NCI-H748 treated with DMSO at 0.1 percent for 48 hours (cell line): ENCODE data around the gene IFNAR1.
"Not testable (repeated sequence)": the region's sequence is repeated elsewhere in the genome, so short reads cannot be mapped to it uniquely, and the experiment has no call there.

Source experiments
- DNase-seq: peaks from one replicate; lab custom pipeline; 2025; lab: John Stamatoyannopoulos, UW

Gene IFNAR1

GRCh38 chr21:33377221-33377920, 52.6 kb downstream of the IFNAR1 start:
- DNase-seq = no peak

GRCh38 chr21:33378081-33378480, 53.3 kb downstream of the IFNAR1 start:
- DNase-seq = no peak

- DNase-seq = not testable (repeated sequence)
These were observed 55.2 kb downstream of the IFNAR1 start for GRCh38 chr21:33379934-33380333.

- DNase-seq = no peak
These were observed 55.8 kb downstream of the IFNAR1 start for GRCh38 chr21:33380483-33380998.

GRCh38 chr21:33381381-33381780, 56.6 kb downstream of the IFNAR1 start:
- DNase-seq = not testable (repeated sequence)

- DNase-seq = no peak
These were observed 58.5 kb downstream of the IFNAR1 start for GRCh38 chr21:33383056-33383888.

GRCh38 chr21:33384841-33385331, 60.1 kb downstream of the IFNAR1 start:
- no peak for DNase-seq

GRCh38 chr21:33386222-33386784, 61.5 kb downstream of the IFNAR1 start:
- DNase-seq = no peak

GRCh38 chr21:33387294-33387693, 62.5 kb downstream of the IFNAR1 start:
- DNase-seq = no peak

- no peak for DNase-seq
These were observed 63.4 kb downstream of the IFNAR1 start for GRCh38 chr21:33388188-33388587.

GRCh38 chr21:33390479-33390878, 65.7 kb downstream of the IFNAR1 start:
- DNase-seq = no peak

- DNase-seq = no peak
These were observed 66.9 kb downstream of the IFNAR1 start for GRCh38 chr21:33391656-33392055.

- DNase-seq = no peak
These were observed 67.7 kb downstream of the IFNAR1 start for GRCh38 chr21:33392284-33392985.

GRCh38 chr21:33393348-33393747, 68.6 kb downstream of the IFNAR1 start:
- DNase-seq = no peak

- DNase-seq = no peak
These were observed 69.5 kb downstream of the IFNAR1 start for GRCh38 chr21:33394260-33394659.

GRCh38 chr21:33395891-33396331, 71.1 kb downstream of the IFNAR1 start:
- DNase-seq = no peak

GRCh38 chr21:33396436-33396835, 71.7 kb downstream of the IFNAR1 start:
- no peak for DNase-seq

- DNase-seq = no peak
These were observed 72.2 kb downstream of the IFNAR1 start for GRCh38 chr21:33396951-33397350.

GRCh38 chr21:33397717-33398116, 72.9 kb downstream of the IFNAR1 start:
- no peak for DNase-seq

- DNase-seq = no peak
These were observed 73.6 kb downstream of the IFNAR1 start for GRCh38 chr21:33398361-33398760.

- DNase-seq = no peak
These were observed 76.8 kb downstream of the IFNAR1 start for GRCh38 chr21:33401630-33401992.
